Mucosa of descending colon (tissue), 3 donors: ENCODE measurements around the gene SMIM20. TPM values are rescaled to one million over a fixed set of nuclear protein-coding genes. Genes with fewer than 3 reads are reported as not detected.

Source experiments
- ATAC-seq: fragments of 200-7000 bp; cut with Tn5 transposase; one replicate; pipeline ENCODE4 v1.9.1; 2020; ENCODE audit warnings: mild to moderate bottlenecking, moderate library complexity
- DNase-seq, 3 donors: peaks; one replicate each; pipeline ENCODE4 v3.0.0-alpha.2; 2020
- H3K36me3 ChIP-seq: fragments of 200-600 bp; one replicate; pipeline ENCODE4 v1.8.0; 2021; ENCODE audit warnings: low read depth, mild to moderate bottlenecking
- H3K4me1 ChIP-seq: fragments of 200-600 bp; one replicate; pipeline ENCODE4 v1.8.0; 2021; ENCODE audit warnings: low read depth, mild to moderate bottlenecking
- H3K4me3 ChIP-seq: fragments of 200-600 bp; one replicate; pipeline ENCODE4 v1.8.0; 2021; ENCODE audit warnings: mild to moderate bottlenecking
- H3K9me3 ChIP-seq: fragments of 200-600 bp; one replicate; pipeline ENCODE4 v1.8.0; 2021; ENCODE audit warnings: mild to moderate bottlenecking
- CTCF ChIP-seq: fragments of 200-600 bp; IDR thresholded peaks from one replicate; pipeline ENCODE4 v1.8.0; 2022; ENCODE audit warnings: antibody characterized with exemption, mild to moderate bottlenecking
- intact Hi-C, 2 donors: fragments of 100-400 bp; cut with DNase I in 1 of 2; cut with micrococcal nuclease in 1 of 2; formaldehyde crosslinking; loops; one replicate each; pipeline versions ENCODE4 v1.11.0 to v1.11.1; 2022; cut with DNase I, micrococcal nuclease
- total RNA-seq, 3 donors: library from RNA; stranded (reverse); fragmentation: NEBNext Ultra II Directional in 2 of 3; extraction: Animal tissue kit (Norgen Biotek cat#: 25700) in 2 of 3; gene quantifications; one replicate each; pipeline versions ENCODE4 v1.2.1 to v1.2.4, GENCODE V29; 2021 to 2023
- donor health status: DM: no; HTN: no; CAD: no; lungs with moderate emphysema.
- donor health status: DM: no; HTN: no; CAD: no.
- donor health status: DM: no; HTN: yes; CAD: no.

Gene SMIM20
- total RNA-seq, 3 donors from 2014 or later, result 28.1 to 36.0 (median 28.7) TPM

- intact Hi-C loops, result no loop called here
- Histone ChIP-seq H3K36me3 (no peaks in the 10 kb centered on the region), H3K4me1 (no peaks in the 10 kb centered on the region), H3K4me3 (no peak overlapping the region), H3K9me3 (no peaks in the 10 kb centered on the region)
- DNase-seq, result no peak
- TF ChIP-seq CTCF, result no peak
- ATAC-seq, result no peak
These were observed 29.3 kb downstream of the SMIM20 start for GRCh38 chr4:25943312-25943711.

- H3K9me3 ChIP-seq, result no peaks in the 10 kb centered on the region
- ATAC-seq (no peak), DNase-seq (no peak)
- intact Hi-C loops, result no loop called here
- no peak for TF ChIP-seq CTCF
- no peaks in the 10 kb centered on the region for H3K4me1 ChIP-seq
- H3K4me3 ChIP-seq, result no peak overlapping the region
- H3K36me3 ChIP-seq, result no peaks in the 10 kb centered on the region
These were observed 29.8 kb downstream of the SMIM20 start for GRCh38 chr4:25943805-25944204.

GRCh38 chr4:25948051-25948450, 34.0 kb downstream of the SMIM20 start:
- Histone ChIP-seq H3K36me3 (no peaks in the 10 kb centered on the region), H3K4me3 (no peak overlapping the region), H3K4me1 (peaks cover 5% of the 10 kb centered on the region), H3K9me3 (no peaks in the 10 kb centered on the region)
- intact Hi-C loops, result no loop called here
- no peak for DNase-seq
- TF ChIP-seq CTCF, result no peak
- no peak for ATAC-seq

- DNase-seq (peak in 1 of 3 donors; percentile 56), ATAC-seq (peak; percentile 90)
- Histone ChIP-seq H3K4me3 (no peak overlapping the region), H3K9me3 (no peaks in the 10 kb centered on the region), H3K4me1 (peaks cover 5% of the 10 kb centered on the region), H3K36me3 (no peaks in the 10 kb centered on the region)
- no peak for TF ChIP-seq CTCF
- intact Hi-C loops, result no loop called here
These were observed 35.2 kb downstream of the SMIM20 start for GRCh38 chr4:25949173-25949748.

GRCh38 chr4:25949994-25950393, 36.0 kb downstream of the SMIM20 start:
- DNase-seq (no peak), ATAC-seq (no peak)
- TF ChIP-seq CTCF, result no peak

More at GRCh38 chr4:25949994-25950393, 36.0 kb downstream of the SMIM20 start:
- intact Hi-C loops, result no loop called here
- H3K36me3 ChIP-seq, result no peaks in the 10 kb centered on the region
- H3K4me3 ChIP-seq, result no peak overlapping the region
- H3K9me3 ChIP-seq, result no peaks in the 10 kb centered on the region
- H3K4me1 ChIP-seq, result peaks cover 5% of the 10 kb centered on the region
